Measurements from ENCODE around the gene PSMB5. TPM values are rescaled to one million over a fixed set of nuclear protein-coding genes. Genes with fewer than 3 reads are reported as not detected.
A peak's percentile ranks its signal among the peaks of the same experiment; 100 is the strongest.

Gene PSMB5
- total and polyA plus RNA-seq, 2 of the 13 experiments (the other 11 are each of a cell fraction or from before 2014, with no cell fraction given), result 705 to 871 TPM

DNA sequence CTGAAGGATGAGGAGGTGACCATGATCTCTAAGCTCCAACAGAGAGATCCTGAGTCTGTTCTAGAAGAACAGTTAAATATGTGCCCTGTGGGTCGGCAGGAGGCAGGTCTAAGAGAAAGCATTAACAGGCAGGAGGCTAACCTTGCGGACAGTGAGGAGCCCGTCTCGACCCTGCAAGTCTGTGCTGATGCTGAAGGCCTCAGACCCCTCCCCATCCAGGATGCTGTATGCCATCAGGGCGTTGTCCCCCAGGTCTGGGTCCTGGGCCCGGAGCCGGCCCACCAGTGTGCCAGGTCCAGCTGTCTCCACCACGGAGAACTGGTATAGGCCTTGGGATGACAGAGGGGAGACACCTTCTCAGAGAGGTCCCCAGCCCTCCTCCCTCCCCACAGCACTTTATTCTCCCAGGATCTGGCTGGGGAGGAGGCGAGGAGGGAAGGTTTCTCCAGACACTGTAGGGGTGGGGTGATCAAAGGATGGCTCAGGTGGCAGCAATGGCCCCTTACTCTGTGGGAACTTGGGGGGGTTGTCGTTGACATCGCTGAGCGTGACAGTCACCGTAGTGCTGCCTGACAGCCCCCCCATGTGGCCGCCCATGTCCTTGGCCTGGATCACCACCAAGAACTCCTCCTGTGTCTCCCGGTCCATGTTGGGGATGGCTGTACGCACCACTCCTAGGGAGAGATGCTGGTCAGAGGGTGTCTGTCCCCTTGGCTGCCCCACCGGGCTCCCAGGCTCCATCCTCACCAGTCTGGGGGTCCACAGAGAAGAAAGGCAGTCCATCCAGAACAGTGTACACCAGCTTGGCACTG is 19.5 kb upstream of the PSMB5 start (continued):
- TF ChIP-seq, protein P1, sequence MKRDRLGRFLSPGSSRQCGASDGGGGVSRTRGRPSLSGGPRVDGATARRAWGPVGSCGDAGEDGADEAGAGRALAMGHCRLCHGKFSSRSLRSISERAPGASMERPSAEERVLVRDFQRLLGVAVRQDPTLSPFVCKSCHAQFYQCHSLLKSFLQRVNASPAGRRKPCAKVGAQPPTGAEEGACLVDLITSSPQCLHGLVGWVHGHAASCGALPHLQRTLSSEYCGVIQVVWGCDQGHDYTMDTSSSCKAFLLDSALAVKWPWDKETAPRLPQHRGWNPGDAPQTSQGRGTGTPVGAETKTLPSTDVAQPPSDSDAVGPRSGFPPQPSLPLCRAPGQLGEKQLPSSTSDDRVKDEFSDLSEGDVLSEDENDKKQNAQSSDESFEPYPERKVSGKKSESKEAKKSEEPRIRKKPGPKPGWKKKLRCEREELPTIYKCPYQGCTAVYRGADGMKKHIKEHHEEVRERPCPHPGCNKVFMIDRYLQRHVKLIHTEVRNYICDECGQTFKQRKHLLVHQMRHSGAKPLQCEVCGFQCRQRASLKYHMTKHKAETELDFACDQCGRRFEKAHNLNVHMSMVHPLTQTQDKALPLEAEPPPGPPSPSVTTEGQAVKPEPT (CRISPR knock-in tag; IDR thresholded peaks at IDR 0.05; ENCODE audit: low read depth), result no peak
- TF ChIP-seq ZNF788 (CRISPR knock-in tag; IDR thresholded peaks at IDR 0.05; ENCODE audit: borderline replicate concordance) (no peak; the same call in 1 of the 2 replicates), THAP7 (CRISPR knock-in tag; IDR thresholded peaks at IDR 0.05) (no peak), STAG1 (CRISPR knock-in tag; IDR thresholded peaks at IDR 0.05) (peak; percentile 88), ZSCAN22 (CRISPR knock-in tag; IDR thresholded peaks at IDR 0.05) (no peak), HMG20B (CRISPR knock-in tag; conservative IDR thresholded peaks at IDR 0.05) (no peak), DMAP1 (CRISPR knock-in tag; IDR thresholded peaks at IDR 0.05) (no peak), RNF219 (CRISPR knock-in tag; IDR thresholded peaks at IDR 0.05) (no peak), KMT2B (CRISPR knock-in tag; IDR thresholded peaks at IDR 0.05) (no peak), ZNF652 (CRISPR knock-in tag; IDR thresholded peaks at IDR 0.05; ENCODE audit: borderline replicate concordance, low read depth) (no peak), MYPOP (CRISPR knock-in tag; IDR thresholded peaks at IDR 0.05) (no peak), RAD21 (CRISPR knock-in tag; IDR thresholded peaks at IDR 0.05) (peak; percentile 77), RXRA (CRISPR knock-in tag; IDR thresholded peaks at IDR 0.05) (no peak), ZNF382 (CRISPR knock-in tag; IDR thresholded peaks at IDR 0.05; ENCODE audit: borderline replicate concordance) (no peak), ZNF207 (IDR thresholded peaks at IDR 0.05; ENCODE audit: borderline replicate concordance) (no peak), TBP (CRISPR knock-in tag; IDR thresholded peaks at IDR 0.05) (no peak), NFIC (IDR thresholded peaks at IDR 0.05; ENCODE audit: low read length) (no peak), ZNF747 (CRISPR knock-in tag; IDR thresholded peaks at IDR 0.05; ENCODE audit: borderline replicate concordance) (no peak), AHR (CRISPR knock-in tag; IDR thresholded peaks at IDR 0.05) (no peak), PHF8 (CRISPR knock-in tag; IDR thresholded peaks at IDR 0.05) (0 out of 2 replicates have a peak, but pooled peaks have one; percentile 3)
- TF ChIP-seq, protein P2, sequence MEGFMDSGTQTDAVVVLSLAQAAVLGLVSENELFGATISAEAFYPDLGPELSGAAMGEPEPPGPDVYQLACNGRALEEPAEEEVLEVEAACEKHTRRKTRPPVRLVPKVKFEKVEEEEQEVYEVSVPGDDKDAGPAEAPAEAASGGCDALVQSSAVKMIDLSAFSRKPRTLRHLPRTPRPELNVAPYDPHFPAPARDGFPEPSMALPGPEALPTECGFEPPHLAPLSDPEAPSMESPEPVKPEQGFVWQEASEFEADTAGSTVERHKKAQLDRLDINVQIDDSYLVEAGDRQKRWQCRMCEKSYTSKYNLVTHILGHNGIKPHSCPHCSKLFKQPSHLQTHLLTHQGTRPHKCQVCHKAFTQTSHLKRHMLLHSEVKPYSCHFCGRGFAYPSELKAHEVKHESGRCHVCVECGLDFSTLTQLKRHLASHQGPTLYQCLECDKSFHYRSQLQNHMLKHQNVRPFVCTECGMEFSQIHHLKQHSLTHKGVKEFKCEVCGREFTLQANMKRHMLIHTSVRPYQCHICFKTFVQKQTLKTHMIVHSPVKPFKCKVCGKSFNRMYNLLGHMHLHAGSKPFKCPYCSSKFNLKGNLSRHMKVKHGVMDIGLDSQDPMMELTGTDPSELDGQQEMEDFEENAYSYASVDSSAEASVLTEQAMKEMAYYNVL (CRISPR knock-in tag; IDR thresholded peaks at IDR 0.05; ENCODE audit: borderline replicate concordance), result 0 out of 2 replicates have a peak, but pooled peaks have one; percentile 38
